HG03354 (cell line): ENCODE data around the gene ZNF576.
"Not testable (repeated sequence)": the region's sequence is repeated elsewhere in the genome, so short reads cannot be mapped to it uniquely, and the experiment has no call there.

Experiments used
- ATAC-seq: cut with Tn5 transposase; IDR thresholded peaks from one replicate; pipeline ENCODE4 v1.9.1; 2021; ENCODE audit warnings: mild to moderate bottlenecking; ENCODE audit not compliant: unreplicated experiment, poor library complexity, severe bottlenecking

The ZNF576 gene

GRCh38 chr19:43642531-43642930 lies 46.1 kb downstream of the ZNF576 start:
- no peak for ATAC-seq

GRCh38 chr19:43643326-43643725 lies 46.9 kb downstream of the ZNF576 start:
- no peak for ATAC-seq

DNA sequence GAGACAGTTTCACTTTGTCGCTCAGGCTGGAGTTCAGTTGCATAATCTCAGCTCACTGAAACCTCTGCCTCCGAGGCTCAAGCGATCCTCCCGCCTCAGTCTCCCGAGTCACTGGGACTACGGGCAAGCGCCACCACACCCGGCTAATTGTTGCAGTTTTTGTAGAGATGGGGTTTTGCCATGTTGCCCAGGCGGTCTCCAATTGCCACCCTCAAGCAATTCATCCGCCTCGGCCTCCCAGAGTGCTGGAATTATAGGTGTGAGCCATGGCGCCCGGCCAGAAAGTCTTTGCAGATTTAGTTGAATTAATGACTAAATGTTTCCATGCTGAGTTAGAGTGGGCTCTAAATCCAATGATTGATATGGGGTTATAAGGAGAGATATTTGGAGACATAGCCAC lies 47.8 kb downstream of the ZNF576 start:
- ATAC-seq: no peak

DNA sequence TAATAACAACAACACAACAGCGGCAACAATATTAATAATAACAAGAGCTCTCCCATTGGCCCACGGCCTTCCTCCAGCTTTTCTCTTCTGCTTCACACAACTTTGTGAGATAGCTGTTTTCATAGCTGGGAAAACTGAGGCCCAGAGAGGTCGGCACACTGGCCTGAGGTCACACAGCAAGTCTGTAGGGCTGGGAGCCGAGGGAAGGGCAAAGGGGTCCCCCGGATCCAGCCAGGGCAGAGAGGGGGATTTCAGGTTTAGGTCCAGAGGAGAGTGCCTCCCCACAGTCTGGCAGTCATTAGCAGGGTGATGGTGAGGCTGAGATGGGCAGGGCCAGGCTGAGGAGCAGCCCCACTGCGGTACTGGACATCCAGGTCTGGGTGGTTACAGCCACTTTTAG lies 52.2 kb downstream of the ZNF576 start:
- no peak for ATAC-seq

GRCh38 chr19:43649514-43649913 lies 53.1 kb downstream of the ZNF576 start:
- no peak for ATAC-seq

GRCh38 chr19:43650276-43650675 lies 53.9 kb downstream of the ZNF576 start:
- ATAC-seq: not testable (repeated sequence)
